Neural cell (in vitro differentiated cells): Measurements from ENCODE around the gene PRR30.

Experiments
- EP300 ChIP-seq: fragments of 450-650 bp; conservative IDR thresholded peaks from 2 replicates; pipeline ENCODE4 v1.6.1; 2014; ENCODE audit warnings: antibody characterized with exemption, mild to moderate bottlenecking, moderate library complexity; ENCODE audit not compliant: poor library complexity, severe bottlenecking
- POLR2AphosphoS5 ChIP-seq: IDR thresholded peaks from 2 replicates; pipeline ENCODE4 v1.6.1; 2012
- RAD21 ChIP-seq: fragments of 450-650 bp; conservative IDR thresholded peaks from 2 replicates; pipeline ENCODE4 v1.6.1; 2014; ENCODE audit warnings: antibody characterized with exemption, mild to moderate bottlenecking, moderate library complexity
- SMC3 ChIP-seq: fragments of 450-650 bp; conservative IDR thresholded peaks from 2 replicates; pipeline ENCODE4 v1.6.1; 2014; ENCODE audit warnings: antibody characterized with exemption, mild to moderate bottlenecking, moderate library complexity; ENCODE audit not compliant: poor library complexity
- TAF1 ChIP-seq: IDR thresholded peaks from 2 replicates; pipeline ENCODE4 v1.6.1; 2012; ENCODE audit warnings: low read depth
- TF ChIP-seq, protein P1 (sequence below): fragments of 450-650 bp; IDR thresholded peaks from 2 replicates; pipeline ENCODE4 v1.5.1; 2014; ENCODE audit warnings: antibody characterized with exemption, mild to moderate bottlenecking, moderate library complexity; ENCODE audit not compliant: poor library complexity, severe bottlenecking
- TF ChIP-seq, protein P2 (sequence below): IDR thresholded peaks from 2 replicates; pipeline ENCODE4 v1.6.1; 2012; ENCODE audit warnings: borderline replicate concordance

DNA sequence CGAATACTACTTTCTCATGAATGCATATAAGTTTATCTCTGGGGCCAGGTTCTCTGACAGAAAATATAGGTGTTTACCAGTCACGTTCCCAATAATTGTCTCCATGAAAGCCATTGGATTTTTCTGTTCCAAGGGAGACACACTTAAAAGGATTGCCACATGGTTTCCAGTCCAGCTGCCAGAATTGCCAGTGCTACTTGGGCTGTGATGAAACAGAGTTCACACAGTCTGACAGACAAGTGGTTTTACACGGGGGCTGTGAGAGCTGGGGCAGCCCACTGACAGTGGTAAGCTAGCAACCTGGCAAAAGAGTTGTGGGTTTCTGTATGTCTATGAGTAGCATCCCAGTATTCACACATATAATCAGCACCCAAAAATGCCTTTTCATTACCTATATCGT lies 44.9 kb upstream of the PRR30 start:
- no peak for TF ChIP-seq EP300
- TF ChIP-seq, protein P1, sequence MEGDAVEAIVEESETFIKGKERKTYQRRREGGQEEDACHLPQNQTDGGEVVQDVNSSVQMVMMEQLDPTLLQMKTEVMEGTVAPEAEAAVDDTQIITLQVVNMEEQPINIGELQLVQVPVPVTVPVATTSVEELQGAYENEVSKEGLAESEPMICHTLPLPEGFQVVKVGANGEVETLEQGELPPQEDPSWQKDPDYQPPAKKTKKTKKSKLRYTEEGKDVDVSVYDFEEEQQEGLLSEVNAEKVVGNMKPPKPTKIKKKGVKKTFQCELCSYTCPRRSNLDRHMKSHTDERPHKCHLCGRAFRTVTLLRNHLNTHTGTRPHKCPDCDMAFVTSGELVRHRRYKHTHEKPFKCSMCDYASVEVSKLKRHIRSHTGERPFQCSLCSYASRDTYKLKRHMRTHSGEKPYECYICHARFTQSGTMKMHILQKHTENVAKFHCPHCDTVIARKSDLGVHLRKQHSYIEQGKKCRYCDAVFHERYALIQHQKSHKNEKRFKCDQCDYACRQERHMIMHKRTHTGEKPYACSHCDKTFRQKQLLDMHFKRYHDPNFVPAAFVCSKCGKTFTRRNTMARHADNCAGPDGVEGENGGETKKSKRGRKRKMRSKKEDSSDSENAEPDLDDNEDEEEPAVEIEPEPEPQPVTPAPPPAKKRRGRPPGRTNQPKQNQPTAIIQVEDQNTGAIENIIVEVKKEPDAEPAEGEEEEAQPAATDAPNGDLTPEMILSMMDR = no peak
- no peak for TF ChIP-seq POLR2AphosphoS5
- TF ChIP-seq, protein P2, sequence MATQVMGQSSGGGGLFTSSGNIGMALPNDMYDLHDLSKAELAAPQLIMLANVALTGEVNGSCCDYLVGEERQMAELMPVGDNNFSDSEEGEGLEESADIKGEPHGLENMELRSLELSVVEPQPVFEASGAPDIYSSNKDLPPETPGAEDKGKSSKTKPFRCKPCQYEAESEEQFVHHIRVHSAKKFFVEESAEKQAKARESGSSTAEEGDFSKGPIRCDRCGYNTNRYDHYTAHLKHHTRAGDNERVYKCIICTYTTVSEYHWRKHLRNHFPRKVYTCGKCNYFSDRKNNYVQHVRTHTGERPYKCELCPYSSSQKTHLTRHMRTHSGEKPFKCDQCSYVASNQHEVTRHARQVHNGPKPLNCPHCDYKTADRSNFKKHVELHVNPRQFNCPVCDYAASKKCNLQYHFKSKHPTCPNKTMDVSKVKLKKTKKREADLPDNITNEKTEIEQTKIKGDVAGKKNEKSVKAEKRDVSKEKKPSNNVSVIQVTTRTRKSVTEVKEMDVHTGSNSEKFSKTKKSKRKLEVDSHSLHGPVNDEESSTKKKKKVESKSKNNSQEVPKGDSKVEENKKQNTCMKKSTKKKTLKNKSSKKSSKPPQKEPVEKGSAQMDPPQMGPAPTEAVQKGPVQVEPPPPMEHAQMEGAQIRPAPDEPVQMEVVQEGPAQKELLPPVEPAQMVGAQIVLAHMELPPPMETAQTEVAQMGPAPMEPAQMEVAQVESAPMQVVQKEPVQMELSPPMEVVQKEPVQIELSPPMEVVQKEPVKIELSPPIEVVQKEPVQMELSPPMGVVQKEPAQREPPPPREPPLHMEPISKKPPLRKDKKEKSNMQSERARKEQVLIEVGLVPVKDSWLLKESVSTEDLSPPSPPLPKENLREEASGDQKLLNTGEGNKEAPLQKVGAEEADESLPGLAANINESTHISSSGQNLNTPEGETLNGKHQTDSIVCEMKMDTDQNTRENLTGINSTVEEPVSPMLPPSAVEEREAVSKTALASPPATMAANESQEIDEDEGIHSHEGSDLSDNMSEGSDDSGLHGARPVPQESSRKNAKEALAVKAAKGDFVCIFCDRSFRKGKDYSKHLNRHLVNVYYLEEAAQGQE = no peak
- TF ChIP-seq TAF1 = no peak
- TF ChIP-seq SMC3 = no peak
- no peak for TF ChIP-seq RAD21
